ENCODE measurements around the gene C9. TPM values are rescaled to one million over a fixed set of nuclear protein-coding genes. Genes with fewer than 3 reads are reported as not detected.

C9 gene
- under 1 TPM in 1 of 3 donors, not detected in 2; 0.12 TPM for total RNA-seq
- long read RNA-seq, donor 1, partial matches to known transcripts: 0 of 1 reads
- long read RNA-seq, donor 1, other reads (novel, unspliced or antisense): 1 of 1 reads
- long read RNA-seq, donor 2: 0 reads

DNA sequence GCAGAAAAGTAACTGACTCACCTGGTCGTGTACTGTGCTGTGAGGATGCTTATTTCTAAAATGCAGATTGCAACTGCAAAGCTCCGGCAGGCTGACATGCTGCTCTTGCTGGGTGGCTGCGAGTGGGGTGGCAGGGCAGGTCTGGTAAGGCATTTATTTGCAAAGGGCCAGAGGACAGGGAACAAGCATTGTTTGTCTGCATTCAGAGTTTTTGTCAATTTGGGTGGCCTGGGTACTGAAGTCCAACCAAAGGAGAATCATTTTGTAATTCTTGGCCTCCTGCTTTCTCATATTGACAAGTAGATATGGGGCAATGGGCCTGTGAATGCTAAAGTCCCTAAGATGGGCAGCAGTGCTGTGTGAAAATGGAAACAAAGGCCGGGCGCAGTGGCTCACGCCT, at the start of gene C9:
Gene C9 (minus strand): TSS at position 129 of the 400 bp plus-strand sequence. CDS start 31 bp downstream, at position 98.
- Histone ChIP-seq H3K36me3 (ENCODE audit: low read depth) (no peaks in the 10 kb centered on the region), H3K9me3 (no peaks in the 10 kb centered on the region), H3K4me1 (ENCODE audit: low read depth) (no peaks in the 10 kb centered on the region), H3K4me3 (no peak within 1 kb of the TSS)
- intact Hi-C loops (cut with DNase I, micrococcal nuclease): no loop called here
- no peak for ATAC-seq
- no peak for DNase-seq
- TF ChIP-seq CTCF (IDR thresholded peaks at IDR 0.05): no peak

GRCh38 chr5:39413771-39414170, 49.5 kb upstream of the C9 start:
- Histone ChIP-seq H3K9me3 (no peaks in the 10 kb centered on the region), H3K4me3 (no peak overlapping the region), H3K4me1 (ENCODE audit: low read depth) (no peaks in the 10 kb centered on the region), H3K36me3 (ENCODE audit: low read depth) (no peaks in the 10 kb centered on the region)
- ATAC-seq (no peak), DNase-seq (no peak)
- TF ChIP-seq CTCF (IDR thresholded peaks at IDR 0.05): no peak
- intact Hi-C loops (cut with DNase I, micrococcal nuclease): no loop called here

DNA sequence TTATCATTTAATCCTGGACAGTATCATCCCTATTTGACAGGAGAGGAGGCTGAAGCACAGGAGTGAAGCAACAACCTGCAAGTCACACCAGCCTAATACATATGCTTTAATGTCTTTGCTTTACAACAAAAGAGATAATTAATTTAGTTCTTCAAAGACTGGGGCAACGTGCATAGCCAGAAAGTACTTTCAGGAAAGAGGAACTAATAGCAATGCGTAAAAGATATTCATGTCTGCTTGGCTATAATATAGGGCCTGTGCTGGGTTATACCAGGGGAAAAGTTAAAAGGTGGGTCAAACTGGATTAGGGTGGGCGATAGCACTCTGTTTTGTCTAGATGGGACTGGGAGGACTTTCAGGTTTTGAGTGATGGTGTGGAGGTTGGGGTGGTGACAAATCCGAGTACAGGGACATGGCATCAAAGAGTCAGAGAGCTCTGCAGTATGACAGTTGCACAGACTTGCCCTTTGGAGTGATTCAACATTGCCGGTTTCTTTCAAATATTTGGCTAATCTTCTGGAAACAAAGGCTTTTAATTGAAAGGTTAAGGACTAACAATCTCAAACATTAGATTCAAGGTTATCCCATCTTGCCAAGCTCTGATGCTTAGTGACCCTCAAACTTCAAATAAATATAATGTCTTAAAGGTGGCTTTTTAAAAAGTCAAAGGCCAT, 48.6 kb upstream of the C9 start:
- DNase-seq (no peak), ATAC-seq (no peak)
- no peaks in the 10 kb centered on the region for H3K36me3 ChIP-seq (ENCODE audit: low read depth)
- intact Hi-C loops (cut with DNase I, micrococcal nuclease): no loop called here
- H3K9me3 ChIP-seq: no peaks in the 10 kb centered on the region
- TF ChIP-seq CTCF (IDR thresholded peaks at IDR 0.05): no peak
- no peaks in the 10 kb centered on the region for H3K4me1 ChIP-seq (ENCODE audit: low read depth)
- no peak overlapping the region for H3K4me3 ChIP-seq

DNA sequence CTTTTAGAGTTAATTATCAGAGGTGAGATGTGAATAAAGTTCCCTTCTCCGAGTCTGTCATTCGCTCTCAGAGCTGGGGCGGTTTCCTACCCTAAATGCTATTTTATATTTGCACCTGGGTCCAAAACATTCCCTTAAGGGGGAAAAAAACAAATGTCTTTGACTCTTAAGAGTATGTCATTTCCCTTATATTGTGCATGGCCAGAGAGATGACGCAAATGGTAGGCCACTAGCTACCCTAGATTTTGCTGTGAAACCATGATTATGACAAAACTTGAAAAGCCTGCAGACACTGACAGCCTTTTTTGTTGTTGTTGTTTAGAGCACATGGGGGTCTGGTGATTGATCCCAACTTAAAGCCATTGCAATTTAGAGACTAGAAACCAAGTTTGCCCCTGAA, 47.7 kb upstream of the C9 start:
- Histone ChIP-seq H3K9me3 (no peaks in the 10 kb centered on the region), H3K4me3 (no peak overlapping the region), H3K4me1 (ENCODE audit: low read depth) (no peaks in the 10 kb centered on the region), H3K36me3 (ENCODE audit: low read depth) (no peaks in the 10 kb centered on the region)
- TF ChIP-seq CTCF (IDR thresholded peaks at IDR 0.05): no peak
- ATAC-seq (no peak), DNase-seq (no peak)
- intact Hi-C loops (cut with DNase I, micrococcal nuclease): no loop called here

- no peak for TF ChIP-seq CTCF (IDR thresholded peaks at IDR 0.05)
- no peaks in the 10 kb centered on the region for H3K4me1 ChIP-seq (ENCODE audit: low read depth)
- no peaks in the 10 kb centered on the region for H3K36me3 ChIP-seq (ENCODE audit: low read depth)
- no peak overlapping the region for H3K4me3 ChIP-seq
- intact Hi-C loops (cut with DNase I, micrococcal nuclease): no loop called here
- no peak for DNase-seq
- ATAC-seq: peak; percentile 43
- no peaks in the 10 kb centered on the region for H3K9me3 ChIP-seq
These were observed 46.8 kb upstream of the C9 start for GRCh38 chr5:39411061-39411460.

Data from mucosa of descending colon (tissue), 3 donors.